ENCODE data around the gene MAP2.

MAP2 gene

GRCh38 chr2:209663656-209664055 is 239.8 kb downstream of the MAP2 start:
- DNase-seq, result no peak

- DNase-seq, result no peak
Observed at GRCh38 chr2:209666296-209666695, 242.4 kb downstream of the MAP2 start.

GRCh38 chr2:209671020-209671680 is 247.3 kb downstream of the MAP2 start:
- DNase-seq, result peak; percentile 75

- DNase-seq, result no peak
Observed at GRCh38 chr2:209673811-209674210, 250.0 kb downstream of the MAP2 start.

GRCh38 chr2:209680596-209680995 is 256.7 kb downstream of the MAP2 start:
- no peak for DNase-seq

GRCh38 chr2:209681201-209681735 is 257.4 kb downstream of the MAP2 start:
- DNase-seq, result no peak

- DNase-seq, result no peak
Observed at GRCh38 chr2:209682646-209683045, 258.8 kb downstream of the MAP2 start.

GRCh38 chr2:209685340-209685739 is 261.5 kb downstream of the MAP2 start:
- DNase-seq, result no peak

- no peak for DNase-seq
Observed at GRCh38 chr2:209685963-209686362, 262.1 kb downstream of the MAP2 start.

- DNase-seq, result no peak
Observed at GRCh38 chr2:209686448-209686847, 262.6 kb downstream of the MAP2 start.

- no peak for DNase-seq
Observed at GRCh38 chr2:209687323-209687969, 263.6 kb downstream of the MAP2 start.

- DNase-seq, result peak; percentile 58
Observed at GRCh38 chr2:209688385-209688784, 264.5 kb downstream of the MAP2 start.

- no peak for DNase-seq
Observed at GRCh38 chr2:209690029-209690754, 266.3 kb downstream of the MAP2 start.

- no peak for DNase-seq
Observed at GRCh38 chr2:209694748-209695147, 270.9 kb downstream of the MAP2 start.

- no peak for DNase-seq
Observed at GRCh38 chr2:209696836-209697711, 273.2 kb downstream of the MAP2 start.

- no peak for DNase-seq
Observed at GRCh38 chr2:209702775-209703174, 278.9 kb downstream of the MAP2 start.

- no peak for DNase-seq
Observed at GRCh38 chr2:209713219-209713618, 289.4 kb downstream of the MAP2 start.

GRCh38 chr2:209719034-209719433 is 295.2 kb downstream of the MAP2 start:
- DNase-seq, result no peak

GRCh38 chr2:209721497-209721896 is 297.6 kb downstream of the MAP2 start:
- DNase-seq, result no peak

- DNase-seq, result no peak
Observed at GRCh38 chr2:209726311-209726710, 302.5 kb downstream of the MAP2 start.

GRCh38 chr2:209727077-209727476 is 303.2 kb downstream of the MAP2 start:
- DNase-seq, result no peak

- DNase-seq, result no peak
Observed at GRCh38 chr2:209734805-209735204, 311.0 kb downstream of the MAP2 start.

GRCh38 chr2:209741953-209742352 is 318.1 kb downstream of the MAP2 start:
- no peak for DNase-seq

Measured in NCI-H1105 treated with DMSO at 0.1 percent for 48 hours (cell line).